Ishikawa (cell line): Measurements from ENCODE around the gene FAM222A.

Experiments used
- CEBPB ChIP-seq: IDR thresholded peaks from 2 replicates; pipeline ENCODE4 v1.6.1; 2012
- EGR1 ChIP-seq: IDR thresholded peaks from 2 replicates; pipeline ENCODE4 v1.6.1; 2012
- EP300 ChIP-seq: IDR thresholded peaks from 2 replicates; pipeline ENCODE4 v1.6.1; 2012; ENCODE audit warnings: borderline replicate concordance
- FOXM1 ChIP-seq: IDR thresholded peaks from 2 replicates; pipeline ENCODE4 v1.6.1; 2012; ENCODE audit warnings: low read depth, borderline replicate concordance
- NFIC ChIP-seq: IDR thresholded peaks from 2 replicates; pipeline ENCODE4 v1.6.1; 2012
- RAD21 ChIP-seq: IDR thresholded peaks from 2 replicates; pipeline ENCODE4 v1.6.1; 2012; ENCODE audit warnings: low read depth
- TAF1 ChIP-seq: IDR thresholded peaks from 2 replicates; pipeline ENCODE4 v1.6.1; 2012; ENCODE audit warnings: low read depth, mild to moderate bottlenecking
- TCF12 ChIP-seq: IDR thresholded peaks from 2 replicates; pipeline ENCODE4 v1.6.1; 2012; ENCODE audit warnings: low read depth
- TEAD4 ChIP-seq: IDR thresholded peaks from 2 replicates; pipeline ENCODE4 v1.6.1; 2012
- YY1 ChIP-seq: IDR thresholded peaks from 2 replicates; pipeline ENCODE4 v1.6.1; 2012; ENCODE audit warnings: low read depth
- ZBTB7A ChIP-seq: IDR thresholded peaks from 2 replicates; pipeline ENCODE4 v1.6.1; 2012; ENCODE audit warnings: low read depth
- TF ChIP-seq, protein P1 (sequence below): IDR thresholded peaks from 2 replicates; pipeline ENCODE4 v1.6.1; 2012
- TF ChIP-seq, protein P2 (sequence below): IDR thresholded peaks from 2 replicates; pipeline ENCODE4 v1.6.1; 2012; ENCODE audit warnings: low read depth, mild to moderate bottlenecking
- TF ChIP-seq, protein P3 (sequence below): IDR thresholded peaks from 2 replicates; pipeline ENCODE4 v1.6.1; 2012

DNA sequence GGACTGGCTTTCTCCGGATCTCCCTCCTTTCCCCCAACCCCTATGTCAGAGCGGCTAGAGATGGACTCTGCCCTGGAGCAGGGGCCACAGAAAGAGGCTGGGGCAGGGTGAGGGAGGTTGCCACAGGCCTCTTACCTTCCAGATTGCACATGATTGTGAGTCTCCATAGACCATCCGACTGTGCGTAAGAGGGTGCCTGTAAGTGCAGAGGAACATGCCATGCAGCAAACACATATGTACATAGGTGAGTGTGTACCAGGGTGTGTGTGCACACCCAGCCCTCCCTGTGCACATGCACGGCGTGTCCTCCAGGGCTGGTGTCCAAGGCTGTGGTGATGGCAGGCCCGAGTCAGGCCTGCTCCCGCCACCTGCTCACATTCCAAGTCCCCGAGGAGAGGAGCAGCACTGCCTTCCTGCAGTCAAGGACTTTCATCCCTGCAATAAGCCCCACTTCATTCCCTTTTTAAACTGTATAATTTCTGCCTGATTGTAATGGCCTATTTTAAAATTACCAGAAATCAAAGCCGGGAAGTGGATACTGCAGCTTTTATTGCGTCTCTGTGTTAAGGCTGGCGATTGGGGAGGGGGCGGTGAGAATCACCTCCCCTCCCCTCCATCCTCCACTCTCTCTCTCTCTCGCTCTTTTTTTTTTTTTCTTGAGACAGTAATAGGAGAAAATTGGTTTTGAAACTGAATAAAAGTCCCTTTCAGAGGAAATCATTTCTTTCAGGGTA, 28.5 kb downstream of the FAM222A start:
- TF ChIP-seq EP300: no peak
- TF ChIP-seq, protein P1, sequence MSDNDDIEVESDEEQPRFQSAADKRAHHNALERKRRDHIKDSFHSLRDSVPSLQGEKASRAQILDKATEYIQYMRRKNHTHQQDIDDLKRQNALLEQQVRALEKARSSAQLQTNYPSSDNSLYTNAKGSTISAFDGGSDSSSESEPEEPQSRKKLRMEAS: no peak
- no peak for TF ChIP-seq TAF1
- no peak for TF ChIP-seq NFIC
- no peak for TF ChIP-seq RAD21
- TF ChIP-seq ZBTB7A: no peak
- no peak for TF ChIP-seq FOXM1
- no peak for TF ChIP-seq EGR1
- no peak for TF ChIP-seq CEBPB
- TF ChIP-seq, protein P2, sequence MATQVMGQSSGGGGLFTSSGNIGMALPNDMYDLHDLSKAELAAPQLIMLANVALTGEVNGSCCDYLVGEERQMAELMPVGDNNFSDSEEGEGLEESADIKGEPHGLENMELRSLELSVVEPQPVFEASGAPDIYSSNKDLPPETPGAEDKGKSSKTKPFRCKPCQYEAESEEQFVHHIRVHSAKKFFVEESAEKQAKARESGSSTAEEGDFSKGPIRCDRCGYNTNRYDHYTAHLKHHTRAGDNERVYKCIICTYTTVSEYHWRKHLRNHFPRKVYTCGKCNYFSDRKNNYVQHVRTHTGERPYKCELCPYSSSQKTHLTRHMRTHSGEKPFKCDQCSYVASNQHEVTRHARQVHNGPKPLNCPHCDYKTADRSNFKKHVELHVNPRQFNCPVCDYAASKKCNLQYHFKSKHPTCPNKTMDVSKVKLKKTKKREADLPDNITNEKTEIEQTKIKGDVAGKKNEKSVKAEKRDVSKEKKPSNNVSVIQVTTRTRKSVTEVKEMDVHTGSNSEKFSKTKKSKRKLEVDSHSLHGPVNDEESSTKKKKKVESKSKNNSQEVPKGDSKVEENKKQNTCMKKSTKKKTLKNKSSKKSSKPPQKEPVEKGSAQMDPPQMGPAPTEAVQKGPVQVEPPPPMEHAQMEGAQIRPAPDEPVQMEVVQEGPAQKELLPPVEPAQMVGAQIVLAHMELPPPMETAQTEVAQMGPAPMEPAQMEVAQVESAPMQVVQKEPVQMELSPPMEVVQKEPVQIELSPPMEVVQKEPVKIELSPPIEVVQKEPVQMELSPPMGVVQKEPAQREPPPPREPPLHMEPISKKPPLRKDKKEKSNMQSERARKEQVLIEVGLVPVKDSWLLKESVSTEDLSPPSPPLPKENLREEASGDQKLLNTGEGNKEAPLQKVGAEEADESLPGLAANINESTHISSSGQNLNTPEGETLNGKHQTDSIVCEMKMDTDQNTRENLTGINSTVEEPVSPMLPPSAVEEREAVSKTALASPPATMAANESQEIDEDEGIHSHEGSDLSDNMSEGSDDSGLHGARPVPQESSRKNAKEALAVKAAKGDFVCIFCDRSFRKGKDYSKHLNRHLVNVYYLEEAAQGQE: no peak
- no peak for TF ChIP-seq YY1
- no peak for TF ChIP-seq TCF12
- no peak for TF ChIP-seq TEAD4
- TF ChIP-seq, protein P3, sequence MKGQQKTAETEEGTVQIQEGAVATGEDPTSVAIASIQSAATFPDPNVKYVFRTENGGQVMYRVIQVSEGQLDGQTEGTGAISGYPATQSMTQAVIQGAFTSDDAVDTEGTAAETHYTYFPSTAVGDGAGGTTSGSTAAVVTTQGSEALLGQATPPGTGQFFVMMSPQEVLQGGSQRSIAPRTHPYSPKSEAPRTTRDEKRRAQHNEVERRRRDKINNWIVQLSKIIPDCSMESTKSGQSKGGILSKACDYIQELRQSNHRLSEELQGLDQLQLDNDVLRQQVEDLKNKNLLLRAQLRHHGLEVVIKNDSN: no peak
